Suprapubic skin (tissue), 4 donors: ENCODE results near the gene LZTR1.

Experiments used
- CTCF ChIP-seq, 2 donors: fragments of 200-600 bp in 1 of 2; fragments of 450-650 bp in 1 of 2; sonication (generic) in 1 of 2; IDR thresholded peaks; one replicate each; pipeline ENCODE4 v1.5.1; 2016 to 2019; ENCODE audit warnings: antibody characterized with exemption in 2 of 2, mild to moderate bottlenecking in 1 of 2, moderate library complexity in 1 of 2
- EP300 ChIP-seq: sonication (generic); formaldehyde crosslinking; IDR thresholded peaks from one replicate; pipeline ENCODE4 v1.6.1; 2017; ENCODE audit warnings: antibody characterized with exemption
- POLR2A ChIP-seq, 2 donors: fragments of 450-650 bp; IDR thresholded peaks; one replicate each; pipeline ENCODE4 v1.6.1; 2017; ENCODE audit warnings: antibody characterized with exemption in 2 of 2, mild to moderate bottlenecking in 2 of 2, moderate library complexity in 2 of 2
- POLR2AphosphoS5 ChIP-seq, 3 donors: sonication (generic); formaldehyde crosslinking; IDR thresholded peaks; one replicate each; pipeline ENCODE4 v1.6.1; 2017; ENCODE audit warnings: antibody characterized with exemption in 3 of 3

- no peak for TF ChIP-seq CTCF (IDR thresholded peaks at IDR 0.05)
- TF ChIP-seq POLR2AphosphoS5 (IDR thresholded peaks at IDR 0.05), result no peak
- no peak for TF ChIP-seq EP300
- no peak for TF ChIP-seq POLR2A (IDR thresholded peaks at IDR 0.05)
Measured at GRCh38 chr22:20937031-20937793, 44.9 kb upstream of the LZTR1 start.
